H9 (cell line): ENCODE measurements around the gene LPAR3. TPM values are rescaled to one million over a fixed set of nuclear protein-coding genes. Genes with fewer than 3 reads are reported as not detected.

Experiments used
- DNase-seq: peaks from one replicate; pipeline ENCODE4 v3.0.0-alpha.2; 2017
- H2AFZ ChIP-seq: one replicate; pipeline ENCODE4 v1.6.1; 2013; ENCODE audit warnings: mild to moderate bottlenecking, low read length, control low read depth, moderate library complexity
- H2AK5ac ChIP-seq: 2 replicates; pipeline ENCODE4 v1.6.1; 2013; ENCODE audit warnings: low read length, control low read depth, mixed read lengths; ENCODE audit not compliant: insufficient read length
- H2BK120ac ChIP-seq: one replicate; pipeline ENCODE4 v1.6.1; 2013; ENCODE audit warnings: low read depth, mild to moderate bottlenecking, low read length, control low read depth, inconsistent platforms; ENCODE audit not compliant: poor library complexity, severe bottlenecking
- H2BK12ac ChIP-seq: 2 replicates; pipeline ENCODE4 v1.6.1; 2013; ENCODE audit warnings: low read length, control low read depth, mixed read lengths, low read depth; ENCODE audit not compliant: insufficient read length
- H2BK15ac ChIP-seq: 2 replicates; pipeline ENCODE4 v1.6.1; 2013; ENCODE audit warnings: low read depth, low read length, control low read depth
- H2BK20ac ChIP-seq: one replicate; pipeline ENCODE4 v1.6.1; 2013; ENCODE audit warnings: low read depth, mild to moderate bottlenecking, low read length, control low read depth, inconsistent platforms; ENCODE audit not compliant: poor library complexity, severe bottlenecking
- H2BK5ac ChIP-seq: 2 replicates; pipeline ENCODE4 v1.6.1; 2013; ENCODE audit warnings: low read length, control low read depth, mixed read lengths; ENCODE audit not compliant: insufficient read length
- H3K14ac ChIP-seq: 2 replicates; pipeline ENCODE4 v1.6.1; 2013; ENCODE audit warnings: low read length, control low read depth; ENCODE audit not compliant: insufficient read depth
- H3K18ac ChIP-seq: 2 replicates; pipeline ENCODE4 v1.6.1; 2013; ENCODE audit warnings: low read depth, mild to moderate bottlenecking, mixed read lengths, low read length, control low read depth; ENCODE audit not compliant: insufficient read length
- H3K23ac ChIP-seq: 2 replicates; pipeline ENCODE4 v1.6.1; 2013; ENCODE audit warnings: low read length, control low read depth, mixed read lengths, low read depth; ENCODE audit not compliant: insufficient read length
- H3K23me2 ChIP-seq: 2 replicates; pipeline ENCODE4 v1.6.1; 2013; ENCODE audit warnings: low read depth, mild to moderate bottlenecking, mixed read lengths, low read length, control low read depth; ENCODE audit not compliant: insufficient read length, poor library complexity, severe bottlenecking
- H3K27ac ChIP-seq: 2 replicates; pipeline ENCODE4 v1.5.1; 2013; ENCODE audit warnings: low read length, control low read depth, mixed read lengths, low read depth; ENCODE audit not compliant: insufficient read length
- H3K27me3 ChIP-seq: 2 replicates; pipeline ENCODE4 v1.6.1; 2013; ENCODE audit warnings: low read length, control low read depth, inconsistent platforms; ENCODE audit not compliant: insufficient read depth
- H3K4ac ChIP-seq: 2 replicates; pipeline ENCODE4 v1.6.1; 2013; ENCODE audit warnings: low read depth, mild to moderate bottlenecking, control low read depth, inconsistent platforms, low read length, moderate library complexity
- H3K4me1 ChIP-seq: 2 replicates; pipeline ENCODE4 v1.6.1; 2013; ENCODE audit warnings: low read length, control low read depth, inconsistent platforms; ENCODE audit not compliant: insufficient read depth
- H3K4me2 ChIP-seq: 2 replicates; pipeline ENCODE4 v1.6.1; 2013; ENCODE audit warnings: low read length, control low read depth, mixed read lengths; ENCODE audit not compliant: insufficient read length, insufficient read depth
- H3K56ac ChIP-seq: 2 replicates; pipeline ENCODE4 v1.6.1; 2013; ENCODE audit warnings: low read depth, mild to moderate bottlenecking, mixed read lengths, low read length, control low read depth; ENCODE audit not compliant: insufficient read length
- H3K79me1 ChIP-seq: 2 replicates; pipeline ENCODE4 v1.6.1; 2013; ENCODE audit warnings: low read depth, mild to moderate bottlenecking, moderate library complexity, low read length, control low read depth, inconsistent platforms; ENCODE audit not compliant: insufficient read depth, poor library complexity, severe bottlenecking
- H3K79me2 ChIP-seq: 2 replicates; pipeline ENCODE4 v1.6.1; 2013; ENCODE audit warnings: low read length, control low read depth, inconsistent platforms; ENCODE audit not compliant: insufficient read depth
- H3K9ac ChIP-seq: 2 replicates; pipeline ENCODE4 v1.6.1; 2013; ENCODE audit warnings: low read length, control low read depth, mixed read lengths; ENCODE audit not compliant: insufficient read length; ENCODE audit errors: extremely low read depth
- H3K9me3 ChIP-seq: one replicate; pipeline ENCODE4 v1.6.1; 2013; ENCODE audit warnings: low read depth, low read length, inconsistent platforms; ENCODE audit not compliant: control insufficient read depth
- H3T11ph ChIP-seq: one replicate; pipeline ENCODE4 v1.6.1; 2013; ENCODE audit warnings: mild to moderate bottlenecking, low read length, control low read depth, inconsistent platforms
- H4K20me1 ChIP-seq: one replicate; pipeline ENCODE4 v1.6.1; 2013; ENCODE audit not compliant: control insufficient read depth, insufficient read length, insufficient read depth
- H4K5ac ChIP-seq: 2 replicates; pipeline ENCODE4 v1.6.1; 2013; ENCODE audit warnings: low read depth, mild to moderate bottlenecking, mixed read lengths, low read length, control low read depth; ENCODE audit not compliant: insufficient read length
- H4K8ac ChIP-seq: replicated peaks from 2 replicates; pipeline ENCODE4 v1.6.1; 2013; ENCODE audit warnings: low read length, control low read depth, mixed read lengths, low read depth; ENCODE audit not compliant: insufficient read length
- H4K91ac ChIP-seq: 2 replicates; pipeline ENCODE4 v1.6.1; 2013; ENCODE audit warnings: low read depth, mild to moderate bottlenecking, moderate library complexity, mixed read lengths, low read length, control low read depth; ENCODE audit not compliant: insufficient read length
- H3K27ac Mint-ChIP-seq, 3 experiments: 2 replicates in 2 of 3; 3 replicates in 1 of 3; pipeline ENCODE4 v1.8.0; 2020 to 2021; ENCODE audit warnings: mixed read lengths in 3 of 3, mild to moderate bottlenecking in 1 of 3, moderate library complexity in 1 of 3
- H3K27me3 Mint-ChIP-seq: 2 replicates; pipeline ENCODE4 v1.8.0; 2021; ENCODE audit warnings: low read depth, mild to moderate bottlenecking, moderate library complexity, mixed read lengths
- H3K36me3 Mint-ChIP-seq, 3 experiments: 2 replicates in 2 of 3; 3 replicates in 1 of 3; pipeline ENCODE4 v1.8.0; 2020 to 2021; ENCODE audit warnings: low read depth in 3 of 3, mixed read lengths in 3 of 3; ENCODE audit not compliant: insufficient read depth in 1 of 3
- H3K4me1 Mint-ChIP-seq, 2 experiments: 2 replicates each; pipeline ENCODE4 v1.8.0; 2020; ENCODE audit warnings: mixed read lengths in 2 of 2
- H3K4me3 Mint-ChIP-seq, 2 experiments: 2 replicates in 1 of 2; 3 replicates in 1 of 2; pipeline ENCODE4 v1.8.0; 2020 to 2021; ENCODE audit warnings: mild to moderate bottlenecking in 2 of 2, mixed read lengths in 2 of 2, moderate library complexity in 1 of 2
- H3K9me3 Mint-ChIP-seq, 2 experiments: 2 replicates in 1 of 2; 3 replicates in 1 of 2; pipeline ENCODE4 v1.8.0; 2020; ENCODE audit warnings: mild to moderate bottlenecking in 2 of 2, mixed read lengths in 2 of 2, moderate library complexity in 1 of 2
- WGBS: extraction: QIAGEN DNeasy Blood & Tissue Kit; methylation state at CpG from one replicate; pipeline ENCODE4 v1.1.7; 2013; ENCODE audit warnings: missing lambda C conversion rate, low lambda C conversion rate, mixed read lengths; ENCODE audit not compliant: insufficient read length; ENCODE audit errors: extremely low coverage; 5-methylcytosine and 5-hydroxymethylcytosine counted together
- total RNA-seq: library from RNA; stranded (reverse); gene quantifications from 2 replicates; pipeline ENCODE4 v1.2.1, GENCODE V29; 2021
- TF ChIP-seq, protein P1 (sequence below): fragments of 200-600 bp; sonication (generic); conservative IDR thresholded peaks from 3 replicates; pipeline ENCODE4 v1.8.0; 2021; ENCODE audit warnings: antibody characterized with exemption, mild to moderate bottlenecking

LPAR3 gene
- total RNA-seq, 1 experiment from 2014 or later, result 3.0 TPM

DNA sequence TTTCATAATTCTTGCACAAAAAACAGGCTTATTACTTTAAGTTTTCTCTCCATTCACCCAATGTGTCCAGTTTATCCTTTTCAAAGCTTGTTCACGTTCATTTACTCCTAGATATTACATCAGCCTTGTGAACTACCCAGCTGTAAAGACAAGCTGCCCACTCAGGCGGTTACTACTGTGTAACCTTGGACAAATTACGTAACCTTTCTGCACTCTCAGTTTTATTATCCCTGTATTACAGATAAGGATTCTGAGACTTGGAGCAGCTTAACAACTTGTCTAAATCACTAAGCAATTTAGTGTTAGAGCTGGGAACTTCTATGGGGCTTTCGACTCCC, 20.5 kb upstream of the LPAR3 start:
- no peaks in the 10 kb centered on the region for H4K20me1 ChIP-seq
- H2AFZ ChIP-seq, result no peak overlapping the region
- H3K9me3 Mint-ChIP-seq, result no peaks in the 10 kb centered on the region
- no peak overlapping the region for H3T11ph ChIP-seq
- no peak overlapping the region for H2BK120ac ChIP-seq
- no peaks in the 10 kb centered on the region for H3K27me3 ChIP-seq
- H4K91ac ChIP-seq, result no peak overlapping the region
- H2BK20ac ChIP-seq, result no peak overlapping the region
- H3K14ac ChIP-seq, result no peak overlapping the region
- no peak overlapping the region for H2BK5ac ChIP-seq
- WGBS, result no CpG with 5 or more reads among the region's 4 CpGs
- no peak overlapping the region for H3K18ac ChIP-seq
- no peak overlapping the region for H3K27ac ChIP-seq
- no peak overlapping the region for H4K8ac ChIP-seq
- no peak overlapping the region for H3K27ac Mint-ChIP-seq
- no peak overlapping the region for H3K56ac ChIP-seq
- H3K4me2 ChIP-seq, result no peak overlapping the region
- H3K4me3 Mint-ChIP-seq, result no peak overlapping the region
- H2BK12ac ChIP-seq, result no peak overlapping the region
- H3K23ac ChIP-seq, result no peak overlapping the region
- H2BK15ac ChIP-seq, result no peak overlapping the region
- no peak for DNase-seq
- no peaks in the 10 kb centered on the region; a peak in 1 of 4 replicates for H3K4me1 Mint-ChIP-seq
- H3K27me3 Mint-ChIP-seq, result peaks cover 5% of the 10 kb centered on the region
- no peaks in the 10 kb centered on the region for H3K4me1 ChIP-seq
- no peaks in the 10 kb centered on the region for H3K9me3 ChIP-seq
- no peak overlapping the region for H2AK5ac ChIP-seq
- no peak overlapping the region for H3K9ac ChIP-seq
- no peaks in the 10 kb centered on the region for H3K23me2 ChIP-seq
- H3K79me2 ChIP-seq, result no peaks in the 10 kb centered on the region
- no peak overlapping the region for H3K4ac ChIP-seq
- H4K5ac ChIP-seq, result no peak overlapping the region
- TF ChIP-seq, protein P1, sequence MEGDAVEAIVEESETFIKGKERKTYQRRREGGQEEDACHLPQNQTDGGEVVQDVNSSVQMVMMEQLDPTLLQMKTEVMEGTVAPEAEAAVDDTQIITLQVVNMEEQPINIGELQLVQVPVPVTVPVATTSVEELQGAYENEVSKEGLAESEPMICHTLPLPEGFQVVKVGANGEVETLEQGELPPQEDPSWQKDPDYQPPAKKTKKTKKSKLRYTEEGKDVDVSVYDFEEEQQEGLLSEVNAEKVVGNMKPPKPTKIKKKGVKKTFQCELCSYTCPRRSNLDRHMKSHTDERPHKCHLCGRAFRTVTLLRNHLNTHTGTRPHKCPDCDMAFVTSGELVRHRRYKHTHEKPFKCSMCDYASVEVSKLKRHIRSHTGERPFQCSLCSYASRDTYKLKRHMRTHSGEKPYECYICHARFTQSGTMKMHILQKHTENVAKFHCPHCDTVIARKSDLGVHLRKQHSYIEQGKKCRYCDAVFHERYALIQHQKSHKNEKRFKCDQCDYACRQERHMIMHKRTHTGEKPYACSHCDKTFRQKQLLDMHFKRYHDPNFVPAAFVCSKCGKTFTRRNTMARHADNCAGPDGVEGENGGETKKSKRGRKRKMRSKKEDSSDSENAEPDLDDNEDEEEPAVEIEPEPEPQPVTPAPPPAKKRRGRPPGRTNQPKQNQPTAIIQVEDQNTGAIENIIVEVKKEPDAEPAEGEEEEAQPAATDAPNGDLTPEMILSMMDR, result no peak
- H3K79me1 ChIP-seq, result no peaks in the 10 kb centered on the region
- no peaks in the 10 kb centered on the region for H3K36me3 Mint-ChIP-seq
